Activated T-helper 1 cell treated with anti-CD3 and anti-CD28 coated beads, Interleukin-12 subunit alpha, Interleukin-12 subunit beta, Interleukin-2, Interleukin-4 antibody, amounts not matched to agents 30 ng/mL and 10 ng/mL and 1 ng/mL, durations not matched to agents 14 hours and 24 hours and 36 hours (primary cell): ENCODE data around the gene TSR3. TPM values are rescaled to one million over a fixed set of nuclear protein-coding genes. Genes with fewer than 3 reads are reported as not detected.

Experiments
- DNase-seq: peaks from one replicate; pipeline ENCODE4 v3.0.0; 2021; ENCODE audit warnings: low spot score
- H3K27ac Mint-ChIP-seq: one replicate; pipeline ENCODE4 v1.8.0; 2021; ENCODE audit warnings: mild to moderate bottlenecking, mixed read lengths
- H3K27me3 Mint-ChIP-seq: one replicate; pipeline ENCODE4 v1.8.0; 2022; ENCODE audit warnings: mild to moderate bottlenecking, moderate library complexity, mixed read lengths; ENCODE audit not compliant: insufficient read depth
- H3K36me3 Mint-ChIP-seq: one replicate; pipeline ENCODE4 v1.8.0; 2021; ENCODE audit warnings: low read depth, mixed read lengths
- H3K4me1 Mint-ChIP-seq: one replicate; pipeline ENCODE4 v1.8.0; 2021; ENCODE audit warnings: low read depth, mixed read lengths
- H3K4me3 Mint-ChIP-seq: one replicate; pipeline ENCODE4 v1.8.0; 2021; ENCODE audit warnings: mild to moderate bottlenecking, moderate library complexity, mixed read lengths
- H3K9me3 Mint-ChIP-seq: one replicate; pipeline ENCODE4 v1.8.0; 2021; ENCODE audit warnings: mixed read lengths
- intact Hi-C: fragments of 100-400 bp; cut with micrococcal nuclease; formaldehyde crosslinking; loops from one replicate; pipeline ENCODE4 v1.15.1; 2024
- total RNA-seq: library from RNA; stranded (reverse); gene quantifications from 2 replicates; pipeline ENCODE4 v1.2.3, GENCODE V29; 2022

TSR3 gene
- total RNA-seq, 1 donor from 2014 or later = 87.4 TPM

DNA sequence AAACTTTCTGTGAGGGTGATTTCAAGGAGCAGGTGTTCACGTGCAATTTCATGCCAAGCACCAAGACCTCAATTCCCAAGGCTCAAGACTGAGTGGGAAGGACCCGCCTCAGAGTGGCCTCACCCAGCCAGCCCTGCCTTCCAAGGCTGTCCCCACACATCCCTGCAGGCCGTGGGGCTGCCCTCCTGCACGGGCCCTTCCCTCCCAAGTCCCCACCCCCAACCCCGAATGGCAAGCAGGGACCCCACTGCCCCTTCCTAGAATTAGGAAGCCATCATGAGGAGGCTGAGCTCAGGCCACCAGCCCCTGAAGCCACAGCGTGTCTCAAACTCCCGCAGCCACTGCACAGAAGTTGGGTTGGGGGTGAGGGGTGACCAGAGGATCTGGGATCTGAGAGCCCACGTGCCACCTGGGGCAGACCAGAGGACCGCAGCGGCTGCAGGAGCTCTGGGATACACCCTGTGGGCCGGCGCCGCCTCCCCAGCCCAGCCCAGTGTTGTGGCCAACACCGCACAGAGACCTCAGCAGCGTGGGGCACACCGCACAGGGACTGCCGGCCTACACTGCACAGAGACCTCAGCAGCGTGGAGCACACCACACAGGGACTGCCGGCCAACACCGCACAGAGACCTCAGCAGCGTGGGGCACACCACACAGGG, 20.7 kb upstream of the TSR3 start:
- Mint-ChIP-seq H3K9me3 (no peaks in the 10 kb centered on the region), H3K36me3 (no peaks in the 10 kb centered on the region), H3K27ac (no peak overlapping the region), H3K4me1 (no peaks in the 10 kb centered on the region), H3K27me3 (no peaks in the 10 kb centered on the region), H3K4me3 (no peak overlapping the region)
- intact Hi-C loops = no loop called here
- DNase-seq = no peak

DNA sequence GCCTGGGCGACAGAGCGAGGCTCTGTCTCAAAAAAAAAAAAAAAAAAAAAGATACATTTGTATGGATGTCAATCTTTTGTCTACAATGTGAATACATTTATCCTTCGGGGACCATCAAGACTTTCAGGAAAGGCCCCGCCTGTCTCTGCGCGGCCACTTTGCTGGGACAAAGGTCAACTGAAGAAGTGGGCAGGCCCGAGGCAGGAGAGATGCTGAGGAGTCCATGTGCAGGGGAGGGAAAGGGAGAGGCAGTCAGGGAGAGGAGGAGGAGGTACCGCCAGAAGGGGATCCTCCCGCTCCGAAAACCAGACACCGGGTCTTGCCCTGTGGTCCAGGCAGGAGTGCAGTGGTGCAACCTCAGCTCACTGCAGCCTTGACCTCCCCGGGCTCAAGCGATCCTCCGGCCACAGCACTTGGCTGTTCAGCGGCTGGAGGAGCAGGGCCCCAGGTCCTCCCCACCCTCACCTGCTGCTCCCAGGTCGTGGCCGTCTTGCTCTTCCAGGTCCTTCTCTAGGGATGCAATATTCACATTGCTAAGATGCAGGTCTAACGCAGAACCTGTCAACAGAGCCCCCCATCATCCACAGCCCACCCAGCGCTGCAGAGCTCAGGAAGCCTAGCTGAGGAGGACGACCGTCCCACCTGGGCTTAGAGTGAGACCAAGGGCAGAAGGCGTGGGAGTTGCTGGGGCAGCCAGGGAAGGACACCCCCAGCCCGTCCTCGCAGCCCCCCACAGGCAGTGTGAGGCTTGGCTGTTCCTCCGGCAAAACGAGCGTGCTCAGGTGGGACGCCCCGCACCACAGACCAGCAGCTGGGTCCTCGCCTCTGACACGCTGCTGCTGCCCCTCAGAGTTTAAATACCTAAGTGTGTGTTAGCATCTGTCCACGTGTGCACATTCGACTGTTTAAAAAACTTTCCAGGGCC, 19.6 kb upstream of the TSR3 start:
- intact Hi-C loops = no loop called here
- Mint-ChIP-seq H3K4me3 (no peak overlapping the region), H3K27me3 (no peaks in the 10 kb centered on the region), H3K4me1 (no peaks in the 10 kb centered on the region), H3K27ac (no peak overlapping the region), H3K9me3 (no peaks in the 10 kb centered on the region), H3K36me3 (no peaks in the 10 kb centered on the region)
- DNase-seq = no peak

DNA sequence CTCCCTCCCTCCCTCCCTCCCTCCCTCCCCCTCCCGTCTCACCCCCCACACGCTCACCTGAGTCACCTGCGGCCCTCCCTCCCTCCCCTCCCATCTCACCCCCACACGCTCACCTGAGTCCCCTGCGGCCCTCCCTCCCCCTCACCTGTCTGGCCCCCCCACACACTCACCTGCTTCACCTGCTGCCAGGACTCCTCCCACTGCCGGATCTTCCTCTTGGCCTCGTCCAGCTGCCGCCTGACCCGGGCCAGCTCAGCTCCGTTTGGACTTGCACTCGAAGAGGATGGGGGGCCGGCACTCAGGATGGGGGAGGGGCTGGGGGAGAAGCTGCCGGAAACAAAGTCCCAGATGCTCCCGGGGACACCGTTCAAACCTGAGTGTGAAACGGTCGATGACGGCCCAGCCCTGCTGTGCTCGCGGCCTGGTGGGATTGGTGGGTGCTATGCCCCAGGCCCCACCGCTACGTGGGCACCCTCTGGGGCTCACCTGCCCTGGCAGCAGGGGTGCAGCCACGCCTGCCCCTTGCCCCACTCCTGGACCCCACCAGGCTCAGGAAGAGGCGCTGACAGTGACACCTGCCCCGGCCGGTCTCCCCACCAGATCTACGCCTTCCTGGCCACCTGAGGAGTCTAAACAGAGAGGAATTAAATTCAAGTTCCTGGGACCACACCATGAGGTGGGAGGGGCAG, 16.0 kb upstream of the TSR3 start:
- Mint-ChIP-seq H3K36me3 (peaks cover 5% of the 10 kb centered on the region), H3K27me3 (no peaks in the 10 kb centered on the region), H3K27ac (no peak overlapping the region), H3K9me3 (no peaks in the 10 kb centered on the region), H3K4me1 (no peaks in the 10 kb centered on the region), H3K4me3 (no peak overlapping the region)
- intact Hi-C loops = no loop called here
- no peak for DNase-seq

DNA sequence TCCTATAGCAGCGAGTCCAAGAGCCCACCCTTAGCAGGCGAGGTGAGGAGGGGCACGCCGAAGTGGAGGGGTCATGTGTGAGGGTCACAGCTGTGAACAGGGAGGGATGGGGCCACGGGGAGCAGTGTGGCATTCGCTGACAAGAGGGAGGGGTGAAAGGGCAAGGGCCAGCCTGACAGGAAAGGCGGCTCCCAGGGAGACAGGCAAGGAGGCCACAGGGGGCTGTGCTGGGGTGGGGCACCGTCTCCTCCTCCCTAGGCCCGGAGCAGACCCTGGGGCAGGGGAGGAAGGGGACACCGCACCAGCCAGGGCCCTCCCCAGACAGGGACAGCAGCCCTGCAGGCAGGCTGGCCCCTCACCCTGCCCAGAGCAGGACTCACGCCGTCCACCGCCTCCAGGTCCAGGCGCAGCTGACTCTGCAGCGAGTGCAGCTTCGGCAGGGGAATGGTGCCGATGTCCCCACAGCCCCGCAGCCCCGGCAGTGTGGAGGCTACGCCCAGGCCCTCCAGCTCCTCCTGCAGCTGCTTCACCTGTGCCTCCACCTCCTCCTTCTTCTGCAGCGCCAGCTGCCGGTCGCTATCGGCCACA, 15.1 kb upstream of the TSR3 start:
- Mint-ChIP-seq H3K27ac (no peak overlapping the region), H3K27me3 (no peaks in the 10 kb centered on the region), H3K9me3 (no peaks in the 10 kb centered on the region), H3K4me1 (no peaks in the 10 kb centered on the region), H3K36me3 (peaks cover 5% of the 10 kb centered on the region), H3K4me3 (no peak overlapping the region)
- intact Hi-C loops = no loop called here
- no peak for DNase-seq

DNA sequence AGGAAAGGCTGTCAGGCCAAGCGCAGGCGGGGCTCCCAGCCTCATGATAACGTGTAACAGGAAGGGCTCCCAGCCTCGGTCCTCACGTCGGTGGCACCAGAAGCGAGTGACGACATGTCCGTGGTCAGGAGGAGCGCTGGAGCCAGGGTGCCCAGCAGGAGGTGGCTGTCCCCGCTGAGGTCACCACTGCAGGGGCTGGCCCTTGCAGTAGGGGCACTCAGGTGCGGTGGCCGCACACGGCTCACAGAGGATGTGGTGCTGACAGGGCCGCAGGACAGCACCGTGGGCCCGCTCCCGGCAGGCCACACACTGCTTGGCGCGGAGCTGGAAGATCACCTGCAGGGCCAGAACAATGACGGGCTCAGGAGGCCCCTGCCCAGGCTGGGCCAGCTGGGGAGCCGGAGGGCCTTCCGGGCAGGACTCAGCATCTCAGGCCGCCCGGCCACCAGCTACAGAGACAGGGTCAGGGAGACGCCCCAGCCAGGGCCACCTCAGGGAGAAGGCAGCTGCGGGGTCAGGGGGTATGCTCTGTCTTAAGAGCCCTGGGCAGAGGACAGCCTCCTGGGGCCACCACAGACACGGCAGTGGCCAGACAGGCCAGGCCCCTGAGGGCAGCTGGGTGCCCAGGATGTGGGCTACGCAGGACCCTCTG, 14.5 kb upstream of the TSR3 start:
- Mint-ChIP-seq H3K4me1 (no peaks in the 10 kb centered on the region), H3K4me3 (no peak overlapping the region), H3K9me3 (no peaks in the 10 kb centered on the region), H3K36me3 (peaks cover 5% of the 10 kb centered on the region), H3K27me3 (no peaks in the 10 kb centered on the region), H3K27ac (no peak overlapping the region)
- intact Hi-C loops = no loop called here
- DNase-seq = no peak

DNA sequence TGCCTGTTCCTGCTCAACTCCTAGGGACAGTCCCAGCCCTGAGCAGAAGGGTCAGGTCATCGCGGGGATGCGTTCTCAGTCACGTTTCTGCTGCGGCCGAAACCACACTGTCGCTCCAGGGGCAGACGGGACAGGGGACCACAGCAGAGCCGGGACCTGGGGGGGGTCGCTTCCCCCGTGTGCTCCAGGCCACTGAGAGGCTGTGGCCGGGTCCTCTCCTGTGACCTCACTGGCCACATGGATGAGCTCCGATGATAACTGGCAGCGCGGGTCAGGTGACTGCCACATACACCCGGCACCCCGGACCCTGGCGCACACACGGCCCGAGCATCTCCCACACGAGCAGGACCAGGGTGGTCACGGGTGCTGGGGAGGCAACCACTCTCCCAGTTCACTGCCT, 12.8 kb upstream of the TSR3 start:
- intact Hi-C loops = loop anchor here (5.0 kb wide), 1 partner anchor 173 kb away; no protein-coding TSS in a partner anchor
- Mint-ChIP-seq H3K27me3 (no peaks in the 10 kb centered on the region), H3K4me3 (no peak overlapping the region), H3K27ac (no peak overlapping the region), H3K36me3 (peaks cover 5% of the 10 kb centered on the region), H3K9me3 (no peaks in the 10 kb centered on the region), H3K4me1 (no peaks in the 10 kb centered on the region)
- no peak for DNase-seq

DNA sequence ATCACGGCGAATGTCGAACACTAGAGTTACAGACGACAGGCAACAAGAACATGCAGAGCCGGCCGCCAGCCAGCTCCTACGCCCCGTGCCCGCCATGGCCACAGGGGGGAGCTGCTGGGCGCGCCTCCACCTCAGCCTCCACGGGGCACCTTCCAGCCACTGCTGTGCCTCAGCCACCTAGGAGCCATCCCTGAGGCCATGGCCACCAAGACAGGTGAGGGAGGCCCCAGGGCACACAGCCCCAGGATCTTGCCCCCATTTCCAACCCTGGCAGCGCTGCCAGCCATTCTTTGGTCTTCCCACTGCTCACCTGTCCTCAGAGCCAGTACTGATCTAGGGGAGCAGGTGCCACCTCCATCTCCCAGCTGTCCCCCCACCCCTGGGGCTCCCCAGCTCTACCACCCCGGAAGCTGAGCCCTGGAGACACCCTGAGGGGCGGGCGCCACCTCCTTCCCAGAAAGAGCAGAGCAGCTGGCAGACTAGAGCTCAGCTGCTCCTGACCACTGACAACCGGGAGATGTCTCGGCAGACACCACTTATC, 11.9 kb upstream of the TSR3 start:
- H3K4me3 Mint-ChIP-seq = no peak overlapping the region
- DNase-seq = peak; percentile 53
- no peaks in the 10 kb centered on the region for H3K4me1 Mint-ChIP-seq
- no peak overlapping the region for H3K27ac Mint-ChIP-seq
- intact Hi-C loops = loop anchor here (1.0 to 5.0 kb wide), 3 partner anchors 45 to 174 kb away; partner anchors contain the start of gene UNKL
- H3K36me3 Mint-ChIP-seq = peaks cover 5% of the 10 kb centered on the region
- H3K9me3 Mint-ChIP-seq = no peaks in the 10 kb centered on the region
- no peaks in the 10 kb centered on the region for H3K27me3 Mint-ChIP-seq

DNA sequence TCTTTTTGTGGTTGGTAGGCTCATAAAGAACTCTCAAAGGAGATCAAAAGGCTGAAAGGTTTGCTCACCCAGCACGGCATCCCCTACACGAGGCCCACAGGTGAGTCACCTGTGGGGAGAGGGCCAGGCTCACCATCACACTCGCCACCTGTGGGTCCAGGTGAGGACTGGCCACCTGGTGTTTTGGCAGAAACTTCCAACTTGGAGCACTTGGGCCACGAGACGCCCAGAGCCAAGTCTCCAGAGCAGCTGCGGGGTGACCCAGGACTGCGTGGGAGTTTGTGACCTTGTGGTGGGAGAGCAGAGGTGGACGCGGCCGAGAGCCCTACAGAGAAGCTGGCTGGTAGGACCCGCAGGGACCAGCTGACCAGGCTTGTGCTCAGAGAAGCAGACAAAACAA, 11.1 kb upstream of the TSR3 start:
- intact Hi-C loops = loop anchor here (1.0 to 5.0 kb wide), 3 partner anchors 46 to 174 kb away; partner anchors contain the start of gene UNKL
- Mint-ChIP-seq H3K36me3 (peaks cover 5% of the 10 kb centered on the region), H3K27ac (no peak overlapping the region), H3K4me3 (no peak overlapping the region), H3K4me1 (no peaks in the 10 kb centered on the region), H3K27me3 (no peaks in the 10 kb centered on the region), H3K9me3 (no peaks in the 10 kb centered on the region)
- no peak for DNase-seq

DNA sequence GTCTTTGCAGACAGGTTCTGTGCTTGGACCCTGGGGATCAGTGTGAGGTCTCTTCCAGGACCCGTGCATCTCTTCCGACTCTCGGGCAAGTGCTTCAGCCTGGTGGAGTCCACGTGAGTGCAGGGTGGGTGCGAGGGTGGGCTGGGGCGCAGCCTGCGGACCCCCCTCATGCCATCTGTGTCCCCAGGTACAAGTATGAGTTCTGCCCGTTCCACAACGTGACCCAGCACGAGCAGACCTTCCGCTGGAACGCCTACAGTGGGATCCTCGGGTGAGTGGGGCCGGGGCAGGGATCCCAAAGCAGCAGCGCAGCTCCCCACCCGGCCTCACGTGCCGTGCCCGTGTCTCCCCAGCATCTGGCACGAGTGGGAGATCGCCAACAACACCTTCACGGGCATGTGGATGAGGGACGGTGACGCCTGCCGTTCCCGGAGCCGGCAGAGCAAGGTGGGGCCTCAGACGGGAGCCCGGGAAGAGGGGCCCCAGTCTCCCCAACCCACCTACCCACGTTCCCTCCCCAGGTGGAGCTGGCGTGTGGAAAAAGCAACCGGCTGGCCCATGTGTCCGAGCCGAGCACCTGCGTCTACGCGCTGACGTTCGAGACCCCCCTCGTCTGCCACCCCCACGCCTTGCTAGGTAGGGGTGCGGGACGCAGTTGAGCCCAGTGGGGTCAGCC, 10.1 kb upstream of the TSR3 start:
- H3K27ac Mint-ChIP-seq = no peak overlapping the region
- intact Hi-C loops = loop anchor here (2.0 to 5.0 kb wide), 2 partner anchors 47 to 175 kb away; no protein-coding TSS in a partner anchor
- DNase-seq = no peak
- H3K9me3 Mint-ChIP-seq = no peaks in the 10 kb centered on the region
- H3K4me1 Mint-ChIP-seq = no peaks in the 10 kb centered on the region
- H3K4me3 Mint-ChIP-seq = no peak overlapping the region
- H3K36me3 Mint-ChIP-seq = peaks cover 5% of the 10 kb centered on the region
- H3K27me3 Mint-ChIP-seq = no peaks in the 10 kb centered on the region

DNA sequence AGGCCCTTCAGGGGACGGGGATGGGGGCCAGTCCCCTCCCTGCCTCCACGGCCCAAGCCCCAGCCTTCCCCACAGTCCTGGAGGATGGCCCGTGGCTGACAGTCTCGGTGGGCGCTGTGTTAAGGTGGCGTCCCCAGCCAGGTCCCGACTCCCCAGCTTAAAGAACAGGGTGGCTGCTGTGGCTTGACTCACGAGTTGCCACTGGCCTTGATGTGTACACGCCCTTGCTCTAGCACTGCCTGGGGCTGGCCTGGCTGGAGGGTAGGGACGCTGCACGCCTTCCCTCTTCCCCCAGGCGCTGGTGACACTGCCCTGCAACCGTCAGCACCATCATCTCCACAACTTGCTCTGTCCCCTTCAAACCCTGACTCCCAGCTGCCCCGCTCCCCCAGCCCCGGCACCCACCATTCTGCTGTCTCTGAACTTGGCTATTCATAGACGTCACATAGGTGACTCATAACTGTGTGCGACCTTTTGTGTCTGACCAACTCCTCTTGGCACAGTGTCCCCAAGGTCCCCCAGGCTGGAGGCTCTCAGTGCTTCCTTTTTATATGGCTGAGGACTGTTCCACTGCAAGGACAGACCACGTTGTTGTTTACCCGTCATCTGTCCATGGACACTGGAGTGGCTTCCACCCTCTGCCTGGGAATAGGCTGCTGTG, 6.4 kb upstream of the TSR3 start:
- no peak for DNase-seq
- H3K4me1 Mint-ChIP-seq = peaks cover 6% of the 10 kb centered on the region
- H3K27ac Mint-ChIP-seq = no peak overlapping the region
- peaks cover 1% of the 10 kb centered on the region for H3K27me3 Mint-ChIP-seq
- H3K4me3 Mint-ChIP-seq = no peak overlapping the region
- no peaks in the 10 kb centered on the region for H3K9me3 Mint-ChIP-seq
- H3K36me3 Mint-ChIP-seq = no peaks in the 10 kb centered on the region
- intact Hi-C loops = no loop called here

DNA sequence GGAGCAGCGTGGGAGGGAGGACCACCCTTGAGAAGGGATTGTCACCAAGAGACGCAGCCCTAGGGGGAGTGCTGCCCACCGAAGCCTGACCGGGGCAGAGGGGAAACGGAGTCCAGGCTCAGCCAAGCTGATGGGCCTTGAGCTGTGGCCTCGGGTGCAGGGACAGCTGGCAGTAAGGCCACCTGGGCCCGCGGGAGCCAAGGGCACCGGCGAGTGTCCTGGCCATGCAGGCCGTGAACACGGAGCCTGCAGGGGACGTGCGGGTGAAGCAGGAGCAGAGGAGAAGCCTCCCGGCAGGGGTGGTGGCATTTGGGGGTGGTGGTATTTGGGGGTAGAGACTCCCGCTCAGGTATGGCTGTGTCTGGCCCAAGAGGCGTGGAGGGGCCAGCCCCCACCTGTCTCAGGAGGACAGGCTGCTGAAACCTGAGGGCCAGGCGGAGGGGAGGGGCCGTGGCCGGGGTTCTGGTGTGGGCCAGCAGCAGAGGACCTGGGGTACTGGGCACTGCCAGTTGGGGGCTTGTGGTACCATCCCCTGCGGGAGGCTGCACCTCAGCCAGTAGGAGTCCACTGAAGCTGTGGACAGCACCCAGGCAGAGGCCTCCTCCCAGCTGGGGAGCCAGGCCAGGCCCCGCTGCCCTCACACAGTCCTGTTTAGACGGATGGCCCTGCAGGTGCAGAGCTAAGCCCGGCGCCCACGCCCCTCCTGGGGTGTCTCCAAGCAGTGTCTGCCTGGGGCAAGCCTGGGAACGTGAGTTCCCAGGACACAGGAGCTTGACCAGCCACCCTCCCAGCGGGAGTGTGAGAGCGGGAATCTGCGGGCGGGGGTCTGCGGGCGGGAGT, 4.6 kb upstream of the TSR3 start:
- intact Hi-C loops = no loop called here
- peaks cover 12% of the 10 kb centered on the region for H3K4me1 Mint-ChIP-seq
- no peaks in the 10 kb centered on the region for H3K36me3 Mint-ChIP-seq
- H3K27ac Mint-ChIP-seq = no peak overlapping the region
- H3K9me3 Mint-ChIP-seq = no peaks in the 10 kb centered on the region
- peaks cover 1% of the 10 kb centered on the region for H3K27me3 Mint-ChIP-seq
- no peak overlapping the region for H3K4me3 Mint-ChIP-seq
- DNase-seq = no peak
